HEK293 (cell line): ENCODE measurements around the gene XYLT2.

ENCODE experiments used
- CTCF ChIA-PET: fragments of 350-600 bp; formaldehyde crosslinking; extraction: SDS; loops from one replicate; lab custom pipeline; 2021; ENCODE audit warnings: antibody characterized with exemption; lab: Yijun Ruan, JAX
- POLR2A ChIA-PET: fragments of 300-600 bp; formaldehyde crosslinking; extraction: SDS; loops from one replicate; lab custom pipeline; 2020; ENCODE audit warnings: antibody characterized with exemption, inconsistent platforms; lab: Yijun Ruan, JAX
- H3K27ac ChIP-seq: fragments of 200-500 bp; sonication (Bioruptor generic); 2 replicates; pipeline ENCODE4 v1.5.1; 2014; ENCODE audit warnings: low read depth, low read length, control low read depth, inconsistent platforms; ENCODE audit errors: extremely low read depth
- H3K36me3 ChIP-seq, 2 experiments: fragments of 200-500 bp in 1 of 2; sonication (Bioruptor generic) in 1 of 2; 1 replicate in 1 of 2; 2 replicates in 1 of 2; pipeline ENCODE4 v1.5.1; 2014 to 2017; ENCODE audit warnings: inconsistent platforms in 2 of 2, low read length in 2 of 2; ENCODE audit not compliant: control insufficient read depth in 2 of 2, insufficient read depth in 1 of 2
- H3K4me1 ChIP-seq: fragments of 200-500 bp; sonication (Bioruptor generic); 2 replicates; pipeline ENCODE4 v1.5.1; 2014; ENCODE audit warnings: mild to moderate bottlenecking, low read length, inconsistent platforms; ENCODE audit not compliant: control insufficient read depth, insufficient read depth
- H3K4me3 ChIP-seq: 2 replicates; pipeline ENCODE4 v1.5.1; 2011; ENCODE audit warnings: low read depth, mild to moderate bottlenecking, control low read depth, low read length, moderate library complexity
- H3K9me3 ChIP-seq: fragments of 200-500 bp; sonication (Bioruptor generic); 2 replicates; pipeline ENCODE4 v1.5.1; 2014; ENCODE audit warnings: low read depth, low read length, inconsistent platforms; ENCODE audit not compliant: control insufficient read depth, insufficient read depth
- EGR2 ChIP-seq: fragments of 450-650 bp; formaldehyde crosslinking; IDR thresholded peaks from 2 replicates; pipeline ENCODE4 v1.5.1; 2016; ENCODE audit warnings: low read depth, missing biosample characterization, missing genetic modification characterization
- FEZF1 ChIP-seq: fragments of 450-650 bp; formaldehyde crosslinking; IDR thresholded peaks from 2 replicates; pipeline ENCODE4 v1.5.1; 2016; ENCODE audit warnings: missing biosample characterization, missing genetic modification characterization
- GLI2 ChIP-seq: fragments of 450-650 bp; formaldehyde crosslinking; IDR thresholded peaks from 2 replicates; pipeline ENCODE4; 2017; ENCODE audit warnings: missing biosample characterization, missing genetic modification characterization, low read depth, borderline replicate concordance
- HIC1 ChIP-seq: fragments of 450-650 bp; formaldehyde crosslinking; IDR thresholded peaks from 2 replicates; pipeline ENCODE4 v1.5.1; 2016; ENCODE audit warnings: missing biosample characterization, missing genetic modification characterization
- KLF10 ChIP-seq: fragments of 450-650 bp; IDR thresholded peaks from 2 replicates; pipeline ENCODE4 v1.5.1; 2018; ENCODE audit warnings: missing biosample characterization, mild to moderate bottlenecking, missing genetic modification characterization
- KLF8 ChIP-seq: fragments of 450-650 bp; formaldehyde crosslinking; IDR thresholded peaks from 2 replicates; pipeline ENCODE4 v1.5.1; 2016; ENCODE audit warnings: missing biosample characterization, missing genetic modification characterization
- PRDM1 ChIP-seq: fragments of 450-650 bp; formaldehyde crosslinking; IDR thresholded peaks from 2 replicates; pipeline ENCODE4; 2016; ENCODE audit warnings: missing biosample characterization, missing genetic modification characterization
- RBAK ChIP-seq: fragments of 450-650 bp; formaldehyde crosslinking; IDR thresholded peaks from 2 replicates; pipeline ENCODE4 v1.5.1; 2016; ENCODE audit warnings: missing biosample characterization, missing genetic modification characterization
- SP7 ChIP-seq: fragments of 450-650 bp; formaldehyde crosslinking; IDR thresholded peaks from 2 replicates; pipeline ENCODE4 v1.5.1; 2016; ENCODE audit warnings: missing biosample characterization, missing genetic modification characterization
- TSHZ1 ChIP-seq: fragments of 450-650 bp; formaldehyde crosslinking; IDR thresholded peaks from 2 replicates; pipeline ENCODE4 v1.5.1; 2016; ENCODE audit warnings: missing biosample characterization, missing genetic modification characterization, borderline replicate concordance
- ZBTB48 ChIP-seq: fragments of 450-650 bp; formaldehyde crosslinking; IDR thresholded peaks from 2 replicates; pipeline ENCODE4 v1.5.1; 2016; ENCODE audit warnings: missing biosample characterization, missing genetic modification characterization
- ZNF146 ChIP-seq: fragments of 450-650 bp; formaldehyde crosslinking; IDR thresholded peaks from 2 replicates; pipeline ENCODE4 v1.5.1; 2016; ENCODE audit warnings: missing biosample characterization, missing genetic modification characterization
- ZNF155 ChIP-seq: fragments of 450-650 bp; formaldehyde crosslinking; IDR thresholded peaks from 2 replicates; pipeline ENCODE4 v1.5.1; 2016; ENCODE audit warnings: missing biosample characterization, missing genetic modification characterization
- ZNF157 ChIP-seq: fragments of 450-650 bp; formaldehyde crosslinking; IDR thresholded peaks from 2 replicates; pipeline ENCODE4 v1.5.1; 2016; ENCODE audit warnings: missing biosample characterization, missing genetic modification characterization
- ZNF169 ChIP-seq: fragments of 450-650 bp; formaldehyde crosslinking; IDR thresholded peaks from 2 replicates; pipeline ENCODE4 v1.5.1; 2016; ENCODE audit warnings: missing biosample characterization, missing genetic modification characterization
- ZNF19 ChIP-seq: fragments of 450-650 bp; formaldehyde crosslinking; IDR thresholded peaks from 2 replicates; pipeline ENCODE4; 2016; ENCODE audit warnings: missing biosample characterization, missing genetic modification characterization, low read depth
- ZNF274 ChIP-seq, 2 experiments: fragments of 200-500 bp in 1 of 2; fragments of 450-650 bp in 1 of 2; sonication (Bioruptor generic) in 1 of 2; formaldehyde crosslinking in 1 of 2; IDR thresholded peaks; 2 replicates each; pipeline versions ENCODE4 v1.5.1 to v1.6.1; 2014 to 2016; ENCODE audit warnings: borderline replicate concordance in 1 of 2, inconsistent platforms in 1 of 2, low read length in 1 of 2, missing biosample characterization in 1 of 2, missing genetic modification characterization in 1 of 2
- ZNF280D ChIP-seq: fragments of 450-650 bp; formaldehyde crosslinking; IDR thresholded peaks from 2 replicates; pipeline ENCODE4 v1.5.1; 2016; ENCODE audit warnings: missing biosample characterization, missing genetic modification characterization
- ZNF341 ChIP-seq: fragments of 450-650 bp; formaldehyde crosslinking; IDR thresholded peaks from 2 replicates; pipeline ENCODE4; 2016; ENCODE audit warnings: low read depth, missing biosample characterization, missing genetic modification characterization
- ZNF37A ChIP-seq: fragments of 450-650 bp; IDR thresholded peaks from 2 replicates; pipeline ENCODE4 v1.5.1; 2018; ENCODE audit warnings: missing biosample characterization, missing genetic modification characterization
- ZNF394 ChIP-seq: fragments of 450-650 bp; formaldehyde crosslinking; IDR thresholded peaks from 2 replicates; pipeline ENCODE4 v1.5.1; 2016; ENCODE audit warnings: missing biosample characterization, missing genetic modification characterization, mild to moderate bottlenecking, moderate library complexity, borderline replicate concordance
- ZNF398 ChIP-seq: fragments of 450-650 bp; formaldehyde crosslinking; IDR thresholded peaks from 2 replicates; pipeline ENCODE4 v1.5.1; 2017; ENCODE audit warnings: missing biosample characterization, missing genetic modification characterization
- ZNF514 ChIP-seq: fragments of 450-650 bp; formaldehyde crosslinking; IDR thresholded peaks from 2 replicates; pipeline ENCODE4 v1.5.1; 2016; ENCODE audit warnings: missing biosample characterization, missing genetic modification characterization
- ZNF529 ChIP-seq: fragments of 450-650 bp; formaldehyde crosslinking; IDR thresholded peaks from 2 replicates; pipeline ENCODE4 v1.5.1; 2017; ENCODE audit warnings: missing genetic modification characterization, missing biosample characterization; ENCODE audit not compliant: insufficient replicate concordance
- ZNF558 ChIP-seq: fragments of 450-650 bp; formaldehyde crosslinking; IDR thresholded peaks from 2 replicates; pipeline ENCODE4 v1.5.1; 2016; ENCODE audit warnings: missing biosample characterization, missing genetic modification characterization
- ZNF600 ChIP-seq: fragments of 450-650 bp; formaldehyde crosslinking; IDR thresholded peaks from 2 replicates; pipeline ENCODE4 v1.5.1; 2016; ENCODE audit warnings: missing biosample characterization, missing genetic modification characterization

Gene XYLT2

GRCh38 chr17:50353600-50354195 is 7.8 kb downstream of the XYLT2 start:
- TF ChIP-seq RBAK (tag by site-specific recombination) (no peak), KLF10 (tag by site-specific recombination) (no peak), ZNF155 (no peak), ZNF398 (tag by site-specific recombination) (no peak), EGR2 (tag by site-specific recombination) (no peak), ZNF169 (tag by site-specific recombination) (no peak), ZNF157 (tag by site-specific recombination) (no peak), ZNF529 (tag by site-specific recombination) (no peak), SP7 (tag by site-specific recombination) (no peak), TSHZ1 (tag by site-specific recombination) (no peak), ZNF600 (no peak), ZNF146 (tag by site-specific recombination) (no peak), ZNF274 (IDR thresholded peaks at IDR 0.05; ENCODE audit: low read length) (no peak), ZNF274 (tag by site-specific recombination; IDR thresholded peaks at IDR 0.05; ENCODE audit: borderline replicate concordance) (no peak), FEZF1 (no peak), ZNF19 (no peak), GLI2 (no peak), ZNF558 (no peak), ZNF37A (tag by site-specific recombination) (no peak), ZNF341 (no peak)

GRCh38 chr17:50354198-50354597 is 8.3 kb downstream of the XYLT2 start:
- CTCF ChIA-PET: interaction anchor here (0.7 to 1.3 kb wide), 2 partner anchors 9 to 185 kb away, joined by 3 to 4 read pairs; no protein-coding TSS in a partner anchor
- H3K9me3 ChIP-seq: no peaks in the 10 kb centered on the region
- no peaks in the 10 kb centered on the region for H3K4me1 ChIP-seq
- H3K27ac ChIP-seq: no peak overlapping the region
- no peak overlapping the region for H3K4me3 ChIP-seq
- peaks cover 9 to 75% of the 10 kb centered on the region in 2 experiments; a peak in 2 of 3 replicates for H3K36me3 ChIP-seq
- POLR2A ChIA-PET: interaction anchor here (1.0 kb wide), 1 partner anchor 12 kb away, joined by 5 read pairs; no protein-coding TSS in a partner anchor
- TF ChIP-seq GLI2: no peak
- TF ChIP-seq ZBTB48 (tag by site-specific recombination): no peak
- no peak for TF ChIP-seq PRDM1 (tag by site-specific recombination)
- TF ChIP-seq KLF8 (tag by site-specific recombination): no peak
- TF ChIP-seq ZNF280D (tag by site-specific recombination): no peak
- no peak for TF ChIP-seq ZNF394 (tag by site-specific recombination)
- no peak for TF ChIP-seq ZNF514 (tag by site-specific recombination)
- no peak for TF ChIP-seq HIC1

More at GRCh38 chr17:50353600-50354195, 7.8 kb downstream of the XYLT2 start:
- ChIA-PET POLR2A (interaction anchor here (1.0 kb wide), 1 partner anchor 12 kb away, joined by 5 read pairs; no protein-coding TSS in a partner anchor), CTCF (interaction anchor here (1.3 kb wide), 1 partner anchor 9 kb away, joined by 4 read pairs; no protein-coding TSS in a partner anchor)
- Histone ChIP-seq H3K4me3 (no peak overlapping the region), H3K36me3 (peaks cover 5 to 75% of the 10 kb centered on the region in 2 experiments; a peak in 2 of 3 replicates), H3K4me1 (no peaks in the 10 kb centered on the region), H3K27ac (no peak overlapping the region), H3K9me3 (no peaks in the 10 kb centered on the region)
